IMR-90 (cell line): ENCODE measurements around the gene PDE4B. TPM values are rescaled to one million over a fixed set of nuclear protein-coding genes. Genes with fewer than 3 reads are reported as not detected.

Experiments used
- ATAC-seq: fragments of 200-7000 bp; cut with Tn5 transposase; 2 replicates; pipeline ENCODE4 v1.9.1; 2020; ENCODE audit warnings: low read depth, mild to moderate bottlenecking, moderate library complexity
- BruUV-seq: library from RNA; stranded (reverse); fragments of 400-500 nt; replicated peaks from 2 replicates; lab custom pipeline; 2021; lab: Mats Ljungman, UMichigan
- CTCF ChIA-PET: fragments of 300-600 bp; formaldehyde crosslinking; extraction: SDS; loops from one replicate; lab custom pipeline; 2021; ENCODE audit warnings: antibody characterized with exemption; lab: Yijun Ruan, JAX
- POLR2A ChIA-PET: fragments of 300-600 bp; sonication (Branson Sonifier 250); formaldehyde crosslinking; loops from one replicate; lab custom pipeline; 2022; ENCODE audit warnings: antibody characterized with exemption; ENCODE audit not compliant: unreplicated experiment; lab: Charles Lee
- DNase-seq: peaks from one replicate; pipeline ENCODE4 v3.0.0; 2013
- H2AFZ ChIP-seq: replicated peaks from 2 replicates; pipeline ENCODE3; 2013; ENCODE audit warnings: low read length, mild to moderate bottlenecking; ENCODE audit not compliant: poor library complexity
- H2AK5ac ChIP-seq: 2 replicates; pipeline ENCODE4 v1.6.1; 2013; ENCODE audit warnings: low read depth, low read length, inconsistent platforms
- H2AK9ac ChIP-seq: replicated peaks from 2 replicates; pipeline ENCODE3; 2013; ENCODE audit warnings: mild to moderate bottlenecking, low read depth, low read length, moderate library complexity; ENCODE audit not compliant: poor library complexity
- H2BK120ac ChIP-seq: 2 replicates; pipeline ENCODE4 v1.6.1; 2013; ENCODE audit warnings: low read depth, low read length, inconsistent platforms
- H2BK15ac ChIP-seq: 3 replicates; pipeline ENCODE4 v1.6.1; 2013; ENCODE audit warnings: low read depth, low read length, inconsistent platforms
- H2BK20ac ChIP-seq: 2 replicates; pipeline ENCODE4 v1.6.1; 2013; ENCODE audit warnings: low read depth, mild to moderate bottlenecking, inconsistent platforms, low read length, moderate library complexity
- H2BK5ac ChIP-seq: 2 replicates; pipeline ENCODE4 v1.6.1; 2013; ENCODE audit warnings: mild to moderate bottlenecking, low read depth, low read length, inconsistent platforms; ENCODE audit not compliant: poor library complexity, severe bottlenecking
- H3K14ac ChIP-seq: replicated peaks from 2 replicates; pipeline ENCODE4 v1.6.1; 2013; ENCODE audit warnings: low read depth, low read length, inconsistent platforms
- H3K18ac ChIP-seq: 2 replicates; pipeline ENCODE4 v1.6.1; 2013; ENCODE audit warnings: low read depth, low read length, control low read depth
- H3K23ac ChIP-seq: 2 replicates; pipeline ENCODE4 v1.6.1; 2013; ENCODE audit warnings: low read depth, low read length, inconsistent platforms
- H3K27ac ChIP-seq: 2 replicates; pipeline ENCODE4 v1.5.1; 2013; ENCODE audit warnings: mild to moderate bottlenecking, control low read depth, low read length; ENCODE audit not compliant: insufficient read depth
- H3K27me3 ChIP-seq: 2 replicates; pipeline ENCODE4 v1.6.1; 2013; ENCODE audit warnings: low read length; ENCODE audit not compliant: control insufficient read depth, insufficient read depth
- H3K36me3 ChIP-seq: 2 replicates; pipeline ENCODE4 v1.6.1; 2013; ENCODE audit warnings: low read length, mixed read lengths; ENCODE audit not compliant: control insufficient read depth, insufficient read depth
- H3K4ac ChIP-seq: 2 replicates; pipeline ENCODE4 v1.6.1; 2013; ENCODE audit warnings: low read depth, low read length, inconsistent platforms
- H3K4me1 ChIP-seq: 2 replicates; pipeline ENCODE4 v1.6.1; 2013; ENCODE audit warnings: low read length, mixed read lengths; ENCODE audit not compliant: control insufficient read depth, insufficient read depth
- H3K4me2 ChIP-seq: 2 replicates; pipeline ENCODE4 v1.6.1; 2013; ENCODE audit warnings: low read depth, mild to moderate bottlenecking, control low read depth, low read length, moderate library complexity
- H3K4me3 ChIP-seq: 2 replicates; pipeline ENCODE4 v1.5.1; 2013; ENCODE audit warnings: low read depth, mild to moderate bottlenecking, control low read depth, low read length, moderate library complexity; ENCODE audit not compliant: insufficient read depth
- H3K56ac ChIP-seq: 2 replicates; pipeline ENCODE4 v1.6.1; 2013; ENCODE audit warnings: low read length, inconsistent platforms; ENCODE audit not compliant: insufficient read depth; ENCODE audit errors: extremely low read depth
- H3K79me1 ChIP-seq, 2 experiments: 2 replicates each; pipeline ENCODE4 v1.6.1; 2013; ENCODE audit warnings: low read length in 2 of 2, inconsistent platforms in 1 of 2, low read depth in 1 of 2
- H3K9ac ChIP-seq: 2 replicates; pipeline ENCODE4 v1.6.1; 2013; ENCODE audit warnings: low read depth, low read length, control low read depth
- H3K9me1 ChIP-seq: 2 replicates; pipeline ENCODE4 v1.6.1; 2013; ENCODE audit warnings: low read length, inconsistent platforms; ENCODE audit not compliant: insufficient read depth
- H3K9me3 ChIP-seq: 2 replicates; pipeline ENCODE4 v1.6.1; 2013; ENCODE audit warnings: low read length; ENCODE audit not compliant: control insufficient read depth, insufficient read depth
- H4K20me1 ChIP-seq: 2 replicates; pipeline ENCODE4 v1.6.1; 2013; ENCODE audit warnings: low read length, inconsistent platforms; ENCODE audit not compliant: insufficient read depth
- H4K5ac ChIP-seq: 2 replicates; pipeline ENCODE4 v1.6.1; 2013; ENCODE audit warnings: mild to moderate bottlenecking, low read depth, low read length, control low read depth
- H4K8ac ChIP-seq, 2 experiments: 2 replicates each; pipeline ENCODE4 v1.6.1; 2013; ENCODE audit warnings: low read depth in 2 of 2, low read length in 2 of 2, control low read depth in 1 of 2, inconsistent platforms in 1 of 2
- H4K91ac ChIP-seq: 2 replicates; pipeline ENCODE4 v1.6.1; 2013; ENCODE audit warnings: low read depth, low read length, inconsistent platforms; ENCODE audit not compliant: insufficient read depth
- BHLHE40 ChIP-seq: fragments of 150-350 bp; IDR thresholded peaks from 2 replicates; pipeline ENCODE4 v1.6.1; 2016; ENCODE audit warnings: mild to moderate bottlenecking, low read depth, low read length
- CTCF ChIP-seq: conservative IDR thresholded peaks from 2 replicates; pipeline ENCODE4 v1.5.1; 2012; ENCODE audit warnings: mild to moderate bottlenecking, low read depth, low read length, improper control_type of control experiment
- ELK1 ChIP-seq: fragments of 150-350 bp; IDR thresholded peaks from 2 replicates; pipeline ENCODE4 v1.6.1; 2016; ENCODE audit warnings: low read depth, mild to moderate bottlenecking, low read length, moderate library complexity, borderline replicate concordance
- FOS ChIP-seq: fragments of 150-350 bp; IDR thresholded peaks from 2 replicates; pipeline ENCODE4 v1.6.1; 2016; ENCODE audit warnings: low read depth, low read length
- MAFK ChIP-seq: IDR thresholded peaks from 2 replicates; pipeline ENCODE4 v1.6.1; 2012; ENCODE audit warnings: low read depth, low read length, improper control_type of control experiment
- MAZ ChIP-seq: IDR thresholded peaks from 2 replicates; pipeline ENCODE4 v1.6.1; 2012; ENCODE audit warnings: low read depth, mild to moderate bottlenecking, low read length, improper control_type of control experiment, moderate library complexity, borderline replicate concordance
- MXI1 ChIP-seq: IDR thresholded peaks from 2 replicates; pipeline ENCODE4 v1.6.1; 2012; ENCODE audit warnings: low read depth, mild to moderate bottlenecking, low read length, moderate library complexity, borderline replicate concordance
- NFE2L2 ChIP-seq: fragments of 150-350 bp; IDR thresholded peaks from 2 replicates; pipeline ENCODE4 v1.6.1; 2016; ENCODE audit warnings: low read depth, mild to moderate bottlenecking, low read length
- POLR2A ChIP-seq: IDR thresholded peaks from 2 replicates; pipeline ENCODE4 v1.6.1; 2012; ENCODE audit warnings: mild to moderate bottlenecking, low read depth, low read length
- RAD21 ChIP-seq: IDR thresholded peaks from 2 replicates; pipeline ENCODE4 v1.6.1; 2012; ENCODE audit warnings: low read length, improper control_type of control experiment
- RCOR1 ChIP-seq: IDR thresholded peaks from 2 replicates; pipeline ENCODE4 v1.6.1; 2012; ENCODE audit warnings: mild to moderate bottlenecking, low read length, improper control_type of control experiment; ENCODE audit not compliant: insufficient replicate concordance
- SMC3 ChIP-seq: fragments of 150-350 bp; IDR thresholded peaks from 2 replicates; pipeline ENCODE4 v1.6.1; 2016; ENCODE audit warnings: low read depth, mild to moderate bottlenecking, antibody characterized with exemption, low read length, moderate library complexity
- USF2 ChIP-seq: fragments of 150-350 bp; IDR thresholded peaks from 2 replicates; pipeline ENCODE4 v1.6.1; 2017; ENCODE audit warnings: mild to moderate bottlenecking, antibody characterized with exemption, low read length, low read depth
- WGBS, 2 experiments: methylation state at CpG; one replicate each; pipeline versions ENCODE4 v1.1.5 to v1.1.7; 2013; ENCODE audit warnings: missing lambda C conversion rate in 2 of 2; ENCODE audit not compliant: insufficient read length in 1 of 2; ENCODE audit errors: extremely low coverage in 2 of 2; 5-methylcytosine and 5-hydroxymethylcytosine counted together
- dilution Hi-C: fragments of 300-500 bp; cut with HindIII; formaldehyde crosslinking; loops from one replicate; pipeline ENCODE4 v1.14.3; 2018; ENCODE audit warnings: low sequenced_read_pairs; ENCODE audit not compliant: unreplicated experiment
- in situ Hi-C: fragments of 300-500 bp; cut with MboI; formaldehyde crosslinking; loops from 3 replicates; pipeline ENCODE4 v1.14.3; 2019; ENCODE audit warnings: low sequenced_read_pairs, inconsistent platforms, mixed read lengths
- intact Hi-C: fragments of 100-400 bp; cut with micrococcal nuclease; formaldehyde crosslinking; loops from 2 replicates; pipeline ENCODE4 v1.10.0; 2022
- polyA plus RNA-seq, 3 experiments: library from polyadenylated mRNA; depleted of rRNA; stranded (reverse); fragments of >200 nt; gene quantifications; 2 replicates each; pipeline ENCODE4 v1.2.3, GENCODE V29; 2012; ENCODE audit warnings: low replicate concordance in 1 of 3
- total RNA-seq: library from RNA; depleted of rRNA; stranded (reverse); fragments of >200 nt; gene quantifications from 2 replicates; pipeline ENCODE4 v1.2.3, GENCODE V29; 2012

Gene PDE4B
- total and polyA plus RNA-seq, 2 of the 4 experiments (the other 2 are of a cell fraction) = 5.8 to 21.3 TPM

- CTCF ChIA-PET = interaction anchor here (1.6 kb wide), 1 partner anchor 72 kb away, joined by 3 read pairs; no protein-coding TSS in a partner anchor
- Histone ChIP-seq H2AFZ (no peak overlapping the region), H3K4me3 (no peak overlapping the region), H3K4me2 (peak overlapping the region; percentile 16; the same call in 1 of the 2 replicates), H4K20me1 (no peaks in the 10 kb centered on the region), H3K4ac (no peak overlapping the region), H3K9me3 (no peaks in the 10 kb centered on the region), H3K56ac (no peak overlapping the region), H3K14ac (peak overlapping the region; percentile 48; the same call in 1 of the 2 replicates), H2AK5ac (peak overlapping the region; percentile 35; the same call in 1 of the 2 replicates), H2AK9ac (no peak overlapping the region), H2BK15ac (peak overlapping the region; percentile 45; the same call in 2 of the 3 replicates), H3K18ac (peak overlapping the region; percentile 87; the same call in 1 of the 2 replicates), H4K91ac (no peak overlapping the region), H4K8ac (0 out of 4 replicates have a peak overlapping the region, but pooled peaks of 1 of the 2 experiments have one; percentile 17), H3K36me3 (peaks cover 53% of the 10 kb centered on the region), H4K5ac (peak overlapping the region; percentile 68; the same call in 1 of the 2 replicates), H2BK120ac (0 out of 2 replicates have a peak overlapping the region, but pooled peaks have one; percentile 7), H2BK20ac (no peak overlapping the region), H3K4me1 (peaks cover 12% of the 10 kb centered on the region), H3K27me3 (no peaks in the 10 kb centered on the region), H3K79me1 (peaks cover 7 to 13% of the 10 kb centered on the region in 2 experiments; a peak in 2 of 4 replicates), H3K9ac (no peak overlapping the region), H2BK5ac (peak overlapping the region; percentile 43), H3K9me1 (0 out of 2 replicates have a peak, but pooled peaks cover 4% of the 10 kb centered on the region), H3K27ac (no peak overlapping the region), H3K23ac (peak overlapping the region; percentile 65)
- ATAC-seq (peak; percentile 65), DNase-seq (peak; percentile 75)
- intact Hi-C loops (no loop called here), dilution Hi-C loops (no loop called here), in situ Hi-C loops (no loop called here)
- WGBS, 2 experiments = no CpG with 5 or more reads among the region's 2 CpGs
- POLR2A ChIA-PET = interaction anchor here (0.6 kb wide), 1 partner anchor 102 kb away, joined by 3 read pairs; no protein-coding TSS in a partner anchor
- BruUV-seq = no TSS peak
- TF ChIP-seq BHLHE40 (no peak), USF2 (no peak), RCOR1 (no peak), NFE2L2 (no peak), MAZ (no peak), FOS (no peak), SMC3 (no peak), MXI1 (no peak), MAFK (no peak), RAD21 (no peak), ELK1 (no peak), CTCF (no peak), POLR2A (no peak)
These were observed 572.1 kb downstream of the PDE4B start for GRCh38 chr1:66364578-66365391.
